GM04503 (cell line): ENCODE results near the gene YBX1.

Experiments used
- DNase-seq: peaks from one replicate; pipeline ENCODE4 v3.0.0-alpha.2; 2012; ENCODE audit warnings: low read depth

Gene YBX1

DNA sequence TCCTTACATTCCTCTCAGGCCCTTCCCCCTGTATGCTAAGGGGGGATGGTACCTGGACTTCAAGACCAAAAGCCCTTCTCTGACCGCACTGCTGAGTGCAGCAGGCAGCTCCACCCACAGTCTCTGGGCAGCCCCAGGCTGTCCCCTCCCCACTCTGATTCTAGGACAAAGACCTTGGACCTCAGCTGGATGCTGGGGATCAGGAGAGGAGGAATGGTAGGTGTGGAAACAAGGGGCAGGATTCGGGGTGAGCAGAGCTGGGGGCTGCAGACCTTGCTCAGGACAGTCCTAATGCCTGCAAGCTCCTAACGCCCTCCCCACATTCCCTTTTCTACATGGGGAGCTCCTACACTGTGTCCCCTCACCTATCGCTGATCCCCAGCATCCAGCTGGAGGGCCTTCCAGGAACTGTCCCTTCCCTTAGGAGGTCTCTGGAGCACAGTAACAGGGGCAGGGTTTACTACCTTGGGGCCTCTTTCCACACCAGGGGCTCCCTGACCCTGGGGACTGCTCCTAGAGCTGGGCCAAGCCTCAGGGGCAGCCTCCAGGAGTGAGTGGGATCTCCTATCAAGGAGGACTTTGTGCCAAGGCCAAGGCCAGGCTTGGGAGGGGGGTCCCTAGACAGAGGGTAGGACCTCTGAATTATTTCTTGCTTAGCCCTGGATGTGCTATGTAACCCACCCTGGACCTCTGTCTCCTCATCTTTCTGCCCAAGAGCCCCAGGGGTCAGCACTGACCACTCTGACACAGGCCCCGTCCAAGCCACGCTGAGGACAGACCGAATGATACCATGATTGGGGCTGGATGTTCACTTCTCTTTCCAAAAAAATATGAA is 52.2 kb downstream of the YBX1 start:
- DNase-seq: no peak

DNA sequence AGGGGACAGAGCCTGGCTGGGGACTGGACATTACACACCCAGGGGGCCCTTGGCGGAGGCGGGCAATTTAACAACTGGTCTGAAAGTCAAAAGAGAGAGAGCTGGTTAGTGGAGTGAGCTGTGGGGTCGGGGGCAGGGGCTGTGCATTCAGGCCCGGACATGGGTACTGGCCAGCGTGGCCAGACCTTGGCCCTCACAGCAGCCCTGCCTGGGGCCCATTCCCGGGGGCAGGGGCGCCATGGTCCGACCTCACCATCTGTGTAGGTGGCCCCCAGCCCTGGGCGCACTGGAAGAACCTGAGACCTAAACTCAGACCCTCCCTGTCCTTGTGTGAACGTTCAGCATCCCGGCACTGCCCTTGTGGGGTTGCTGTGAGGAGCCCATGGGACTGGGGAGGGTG is 52.8 kb downstream of the YBX1 start:
- DNase-seq: no peak

DNA sequence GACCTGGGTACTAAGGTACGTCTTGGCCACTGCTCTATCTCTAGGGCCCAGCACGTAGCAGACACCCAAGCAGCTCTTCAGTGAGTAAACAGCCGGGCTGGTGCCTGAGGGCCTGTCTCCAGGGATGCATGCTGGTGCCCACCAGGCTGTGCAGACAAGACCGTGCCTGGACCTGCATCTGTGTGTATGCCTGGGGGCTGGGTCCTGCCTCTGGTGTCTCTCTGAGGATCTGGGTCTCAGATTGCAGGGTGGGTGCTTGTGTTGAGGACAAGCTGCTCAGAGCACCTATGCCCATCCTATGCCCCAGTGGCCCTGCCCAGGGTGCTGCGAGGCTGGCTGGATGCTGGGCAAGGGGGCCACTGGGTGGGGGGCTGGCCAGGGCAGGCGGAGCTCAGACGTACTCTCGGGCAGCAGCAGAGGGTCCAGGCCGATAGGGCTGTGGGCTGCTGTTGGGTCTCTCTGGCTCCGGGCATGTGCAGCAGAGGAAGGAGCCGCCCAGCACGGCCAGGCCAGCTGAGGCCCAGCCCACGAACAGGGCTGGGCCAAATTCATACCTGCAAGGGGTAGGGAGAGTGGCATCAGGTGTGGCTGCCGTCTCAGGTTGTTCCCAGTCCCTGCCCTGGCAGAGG is 53.4 kb downstream of the YBX1 start:
- no peak for DNase-seq

DNA sequence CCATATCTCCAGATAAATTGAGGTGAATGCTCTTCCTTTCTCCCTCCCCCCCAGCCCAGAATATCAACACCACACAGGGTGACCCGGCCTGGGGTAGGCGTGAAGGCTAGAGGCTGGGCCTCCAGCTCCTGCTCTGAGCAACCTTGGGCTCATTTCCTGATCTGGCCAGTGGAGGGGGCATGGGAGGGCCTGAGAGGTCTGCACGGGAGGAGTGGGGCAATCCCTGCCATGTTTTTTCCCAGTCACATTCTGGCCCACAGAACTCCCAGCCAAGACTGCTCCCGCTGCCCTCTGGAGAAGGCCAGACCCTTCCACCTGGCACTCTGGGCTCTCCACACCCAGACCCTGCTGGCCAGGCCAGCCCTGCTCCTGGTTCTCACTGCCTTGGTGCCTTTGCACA is 53.9 kb downstream of the YBX1 start:
- no peak for DNase-seq

DNA sequence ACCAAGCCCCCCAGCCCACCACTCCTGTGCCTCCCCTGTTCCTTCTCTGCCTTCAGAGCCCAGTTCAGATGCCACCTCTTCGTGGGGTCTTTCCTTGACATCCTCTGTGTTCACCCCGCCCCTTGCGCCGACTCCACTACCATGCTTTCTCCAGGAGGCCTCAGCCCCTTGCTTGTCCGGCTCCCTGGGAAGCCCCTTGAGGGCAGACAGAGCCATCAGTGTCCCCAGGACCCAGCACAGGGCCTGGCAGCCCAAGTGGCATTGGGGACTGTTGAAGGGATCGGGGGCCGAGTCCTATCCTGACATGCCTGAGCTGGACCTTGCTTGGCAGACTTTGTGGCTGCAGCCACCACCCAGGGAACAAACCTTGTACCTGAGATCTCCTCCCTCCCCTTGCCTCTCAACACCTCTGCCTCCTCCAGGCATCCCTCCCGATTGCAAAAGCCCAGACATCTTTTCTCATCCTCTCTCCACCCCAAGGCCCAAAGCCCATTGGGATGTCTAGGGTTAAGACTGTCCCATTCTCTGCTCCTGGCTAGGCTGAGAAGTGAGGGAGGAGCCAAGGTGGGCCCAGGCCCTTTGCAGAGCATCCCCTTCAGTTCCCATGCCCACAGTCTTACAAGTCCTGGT is 54.5 kb downstream of the YBX1 start:
- DNase-seq: no peak

DNA sequence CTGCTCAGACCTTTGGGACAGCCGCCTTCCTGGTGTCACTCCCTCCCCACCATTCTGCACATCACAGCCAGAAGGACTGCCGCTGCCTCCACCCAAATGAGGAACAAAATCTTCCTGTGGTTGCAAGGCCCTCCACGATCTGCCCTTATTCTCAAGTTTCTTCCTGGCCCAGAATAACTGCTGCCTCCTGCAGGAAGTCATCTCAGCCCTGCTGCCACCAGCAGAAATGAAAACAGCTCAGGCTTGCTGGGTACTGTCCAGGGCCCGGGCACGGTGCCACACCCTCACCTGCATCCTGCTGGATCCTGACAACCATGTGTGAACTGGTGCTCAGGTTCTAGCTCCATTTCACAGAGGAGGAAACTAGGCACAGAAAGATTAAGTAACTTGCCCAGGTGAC is 55.0 kb downstream of the YBX1 start:
- DNase-seq: no peak

DNA sequence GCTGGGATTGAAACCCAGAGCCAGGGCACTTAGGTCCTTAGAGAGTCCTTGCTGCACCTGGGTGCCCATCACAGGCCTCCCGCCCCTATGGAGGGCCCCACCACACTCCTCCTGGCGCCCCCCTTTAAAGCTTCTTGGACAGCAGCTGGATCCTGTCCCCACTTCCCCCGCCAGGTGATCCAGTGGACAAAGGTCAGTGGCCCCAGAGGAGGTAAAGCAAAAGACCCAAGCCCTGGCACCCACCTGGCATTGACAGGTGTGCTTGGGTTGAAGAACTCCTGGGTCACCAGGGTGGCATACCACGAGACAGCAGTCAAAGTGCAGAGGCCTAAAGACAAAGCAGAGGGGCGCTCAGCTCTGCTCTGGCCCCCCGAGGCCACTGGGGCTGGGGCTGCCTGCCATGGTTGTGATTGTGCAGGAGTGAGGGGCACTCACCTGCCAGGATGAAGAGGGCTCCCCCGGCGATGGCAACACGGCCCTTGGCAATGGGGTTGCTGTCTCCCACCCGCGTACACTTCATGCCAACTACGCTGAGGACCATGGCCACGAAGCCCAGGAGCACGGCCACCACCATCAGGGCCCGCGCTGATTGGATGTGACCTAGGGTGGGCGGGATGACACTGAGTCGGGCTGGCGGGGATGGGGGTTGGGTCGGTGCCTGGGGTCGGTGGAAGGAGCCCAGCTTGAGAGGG is 55.9 kb downstream of the YBX1 start:
- DNase-seq: no peak

DNA sequence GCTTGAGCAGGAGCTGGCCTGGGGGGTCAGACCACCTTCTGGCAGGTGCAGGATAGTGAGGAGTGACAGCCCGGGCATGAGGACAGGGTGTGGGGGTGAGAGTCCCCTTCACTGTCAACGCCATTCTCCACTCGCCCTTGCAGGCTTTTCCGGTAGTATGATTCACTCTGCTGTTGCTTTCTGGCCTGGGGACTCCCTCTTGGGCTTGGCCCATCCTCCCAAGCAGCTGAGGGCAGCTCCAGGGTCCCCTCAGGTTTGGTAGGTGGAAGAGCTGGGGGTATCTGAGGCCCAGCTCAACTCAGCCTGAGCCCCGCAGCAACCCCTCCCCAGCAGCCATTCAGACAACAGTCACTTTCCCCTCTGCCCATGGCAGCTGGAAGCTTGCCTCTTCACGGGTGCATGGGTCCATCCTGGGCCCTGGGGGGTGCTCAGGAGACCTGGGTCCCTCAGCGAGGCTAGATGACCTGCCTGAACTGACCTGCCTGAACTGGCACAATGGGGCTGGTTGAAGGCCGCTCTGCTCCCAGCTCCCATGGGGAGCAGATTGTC is 56.5 kb downstream of the YBX1 start:
- no peak for DNase-seq

DNA sequence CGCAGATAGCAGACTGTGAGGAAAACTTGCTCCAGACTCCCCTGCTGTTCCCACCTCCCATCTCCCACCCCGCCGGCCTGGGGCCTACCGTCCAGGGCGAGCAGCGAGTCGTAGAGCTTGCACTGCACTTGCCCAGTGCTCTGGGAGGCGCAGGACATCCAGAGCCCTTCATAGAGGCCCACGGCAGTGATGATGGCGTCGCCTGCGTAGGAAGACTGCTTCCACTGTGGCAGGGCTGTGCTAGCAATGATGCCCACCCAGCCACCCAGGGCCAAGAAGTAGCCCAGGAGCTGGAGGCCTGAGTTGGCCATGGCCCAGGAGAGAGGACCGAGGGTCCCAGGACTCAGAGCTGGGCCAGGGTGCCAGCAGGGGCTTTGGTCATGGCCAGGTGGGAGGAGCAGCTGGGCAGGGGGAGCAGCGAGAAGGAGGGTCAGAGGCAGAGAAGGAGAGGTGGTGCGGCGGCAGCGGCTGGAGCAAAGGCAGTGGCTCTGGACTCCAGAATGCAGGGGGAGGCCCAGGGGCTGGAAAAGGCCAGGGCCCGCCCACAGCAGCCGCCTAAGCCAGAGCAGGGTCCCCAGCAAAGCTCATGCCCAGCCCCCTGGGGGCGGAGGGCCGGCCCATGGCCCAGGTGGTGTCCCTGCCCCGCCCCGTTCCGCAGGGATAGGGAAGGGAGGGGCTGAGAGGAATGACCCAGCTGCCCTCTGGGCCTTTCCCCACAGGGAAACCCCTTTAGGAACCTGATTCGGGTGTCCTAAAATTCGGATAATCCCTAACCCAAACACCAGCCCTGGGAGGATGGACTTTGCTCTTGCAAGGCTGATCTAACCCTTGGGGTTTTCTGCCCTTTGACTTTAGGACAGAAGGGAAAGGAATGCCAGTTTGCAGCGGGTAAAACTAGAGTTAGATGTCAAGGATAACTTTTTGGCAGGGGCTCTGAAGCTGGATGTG is 57.8 kb downstream of the YBX1 start, which contains the start of gene CLDN19:
Gene CLDN19 (minus strand): TSS at position 484 of the 948 bp plus-strand sequence. CDS start 173 bp downstream, at position 311.
- DNase-seq: no peak

DNA sequence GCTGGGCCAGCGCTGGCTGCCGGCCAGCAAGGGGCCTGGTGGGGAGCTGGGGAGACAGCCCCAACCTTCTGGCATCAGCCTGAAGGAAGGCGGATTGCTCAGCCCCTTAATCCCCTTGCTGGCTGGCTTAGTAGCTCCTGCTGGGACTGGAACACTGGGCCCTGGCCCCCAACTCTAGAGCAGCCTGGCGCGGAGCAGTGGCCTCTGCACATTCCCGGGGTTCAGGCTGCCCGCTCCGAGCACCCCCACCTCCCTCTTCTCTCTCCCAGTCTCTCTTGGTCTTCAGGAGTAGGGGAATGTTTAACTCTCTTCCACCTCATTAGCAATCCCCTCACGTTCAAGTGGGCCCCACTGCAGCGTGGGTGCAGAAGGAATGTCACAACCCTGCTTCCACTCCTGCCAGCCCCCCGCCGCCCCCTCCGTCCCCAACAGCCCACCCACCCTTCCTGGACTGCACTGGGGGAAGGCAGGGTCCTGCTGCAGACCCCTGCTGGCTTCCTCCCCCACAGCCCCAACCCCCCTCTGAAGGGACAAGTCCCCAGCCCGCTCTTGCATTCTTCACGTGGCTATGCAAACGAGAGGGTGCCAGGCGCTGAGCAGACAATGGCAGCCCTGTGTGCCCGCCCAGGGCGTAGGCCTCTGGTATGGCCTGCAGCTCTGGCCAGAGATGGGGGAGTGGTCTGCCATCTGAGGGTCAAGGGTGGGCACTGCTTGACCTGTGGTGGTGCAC is 58.8 kb downstream of the YBX1 start:
- DNase-seq: no peak

DNA sequence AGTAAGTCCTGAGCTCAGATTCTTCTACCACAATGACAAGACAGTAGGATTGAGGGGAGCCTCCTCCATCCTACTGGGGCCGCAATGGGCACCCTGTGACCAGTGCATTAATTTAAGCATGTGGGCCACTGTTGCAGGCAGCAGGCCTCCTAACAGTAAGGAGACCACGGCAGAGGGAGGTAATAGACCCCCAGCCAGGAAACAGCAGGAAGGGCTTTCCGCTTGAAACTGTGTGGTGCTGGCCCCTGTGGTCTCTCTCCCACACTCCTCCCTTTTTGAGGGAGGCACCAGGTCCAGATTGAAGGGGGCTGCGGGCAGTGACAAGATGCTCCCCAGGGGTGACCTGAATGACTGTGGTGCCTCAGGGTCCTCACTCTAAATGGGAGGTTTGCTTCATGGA is 59.5 kb downstream of the YBX1 start:
- DNase-seq: no peak

DNA sequence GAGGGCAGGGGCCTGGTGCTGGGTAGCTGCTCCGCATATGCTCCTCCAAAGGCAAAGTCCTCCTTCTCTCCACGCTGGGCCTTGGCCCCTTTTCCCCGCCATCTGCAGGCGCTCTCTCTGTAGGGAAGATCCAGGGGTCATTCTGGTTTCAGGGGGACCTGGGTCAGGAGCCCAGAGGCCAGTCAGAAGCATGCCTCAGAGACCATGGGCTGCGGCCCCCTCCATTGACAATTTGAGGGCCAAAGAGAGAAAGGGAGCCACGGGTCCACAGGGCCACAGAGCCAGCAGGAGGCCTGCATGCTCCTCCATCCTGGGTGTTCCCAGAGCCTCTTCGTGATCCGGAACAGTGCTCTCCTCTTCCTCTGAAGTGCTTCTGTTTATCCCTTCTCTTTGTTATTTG is 59.9 kb downstream of the YBX1 start:
- DNase-seq: no peak

DNA sequence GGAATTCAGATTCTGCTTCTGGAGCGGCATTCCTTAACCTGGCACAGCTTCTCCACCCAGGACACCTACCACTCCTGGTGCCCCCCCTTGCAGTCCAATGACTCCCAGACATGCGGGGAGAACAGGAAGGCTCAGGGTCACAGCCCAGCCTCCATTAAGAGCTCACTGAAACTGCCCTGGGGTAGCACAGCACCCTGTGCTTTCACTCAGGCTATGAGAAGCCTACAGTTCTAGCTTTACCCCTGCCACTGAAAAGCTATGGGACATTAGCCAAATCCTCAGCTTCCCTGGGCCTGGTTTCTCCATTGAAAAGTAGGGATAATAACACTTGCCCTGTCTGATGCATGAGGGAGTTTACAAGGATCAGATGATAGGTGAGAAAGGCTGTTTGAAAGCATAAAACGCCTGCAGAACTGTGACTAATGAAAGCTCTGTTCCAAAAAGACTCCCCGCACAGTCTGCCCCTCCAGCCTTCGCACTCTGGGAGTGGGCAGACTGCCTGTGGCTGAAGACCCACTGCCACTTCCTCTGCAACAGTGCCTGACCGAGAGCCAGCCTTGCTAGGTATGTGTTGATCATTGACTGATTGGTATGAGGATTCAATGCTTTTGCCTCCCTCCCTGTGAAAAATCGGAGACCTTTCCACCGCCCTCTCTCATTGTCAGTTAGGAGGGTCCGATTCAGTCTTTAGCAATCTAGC is 60.5 kb downstream of the YBX1 start:
- no peak for DNase-seq

DNA sequence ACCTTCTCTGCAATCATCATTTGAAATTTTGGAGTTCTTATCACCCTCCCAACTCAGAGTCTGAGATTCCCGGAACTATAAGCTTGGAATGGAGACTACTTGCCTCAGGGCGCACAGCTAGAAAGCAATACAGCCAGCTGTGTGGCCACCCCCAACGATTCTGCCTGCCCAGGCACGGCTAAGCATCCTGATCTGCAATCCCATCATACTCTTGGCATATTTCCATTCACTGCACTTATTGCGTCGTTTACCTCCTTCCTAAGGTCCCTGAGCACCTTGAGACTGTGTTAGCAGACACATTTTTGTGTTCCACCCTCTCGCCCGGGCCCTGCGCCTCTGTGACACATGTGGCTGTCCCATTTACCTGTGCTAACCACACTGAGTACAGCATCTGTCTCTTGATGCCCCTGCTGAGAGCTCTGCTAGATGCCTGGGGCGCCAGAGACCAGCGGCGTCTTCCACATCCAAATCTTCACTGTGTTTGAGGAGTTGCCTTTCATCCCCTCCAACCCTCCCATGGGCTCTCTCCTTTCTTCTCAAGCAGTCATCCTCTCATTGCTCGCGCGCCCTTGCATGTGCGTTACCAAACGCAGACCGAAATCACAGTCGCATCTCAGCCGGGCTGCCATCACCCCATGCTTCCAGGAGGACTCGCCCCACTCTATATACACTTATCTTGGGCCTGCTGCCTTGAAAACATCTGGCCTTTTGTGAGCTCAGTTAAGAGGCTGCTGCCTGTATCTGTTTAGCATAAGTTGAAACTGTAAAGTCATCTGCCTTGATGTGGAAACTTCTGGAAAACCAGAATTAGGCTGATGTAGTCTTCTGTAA is 61.3 kb downstream of the YBX1 start:
- no peak for DNase-seq

DNA sequence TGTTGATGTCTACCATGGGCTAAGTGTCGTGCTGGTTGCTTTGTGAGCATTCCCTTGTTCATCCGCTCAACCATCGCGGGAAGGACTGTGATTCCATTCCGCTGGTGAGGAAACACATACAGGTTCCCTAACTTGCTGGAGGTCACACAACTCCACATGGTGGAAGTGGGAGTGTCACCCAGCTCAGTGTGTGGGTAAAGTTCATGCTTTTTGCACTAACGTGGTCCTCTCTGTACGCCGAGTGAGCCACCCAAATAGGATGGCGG is 61.9 kb downstream of the YBX1 start:
- no peak for DNase-seq

DNA sequence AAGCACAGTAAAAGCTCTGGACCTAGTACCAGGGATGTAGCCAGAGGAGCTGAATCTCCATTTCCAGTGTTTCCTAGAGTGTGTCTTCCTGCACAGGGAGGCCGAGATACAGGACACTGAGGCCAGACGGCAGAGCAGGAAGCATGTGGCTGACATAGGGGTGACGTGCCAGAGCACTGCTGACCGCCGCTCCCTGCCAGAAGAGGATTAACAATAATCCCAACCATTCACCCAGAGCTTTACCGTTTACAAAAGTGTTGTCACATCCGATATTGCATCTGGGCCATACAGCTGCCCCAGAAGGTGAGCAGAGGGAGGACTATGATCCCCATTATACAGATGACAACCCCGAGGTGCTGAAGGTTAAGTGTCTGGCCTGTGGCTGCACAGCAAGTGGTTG is 63.6 kb downstream of the YBX1 start:
- no peak for DNase-seq

DNA sequence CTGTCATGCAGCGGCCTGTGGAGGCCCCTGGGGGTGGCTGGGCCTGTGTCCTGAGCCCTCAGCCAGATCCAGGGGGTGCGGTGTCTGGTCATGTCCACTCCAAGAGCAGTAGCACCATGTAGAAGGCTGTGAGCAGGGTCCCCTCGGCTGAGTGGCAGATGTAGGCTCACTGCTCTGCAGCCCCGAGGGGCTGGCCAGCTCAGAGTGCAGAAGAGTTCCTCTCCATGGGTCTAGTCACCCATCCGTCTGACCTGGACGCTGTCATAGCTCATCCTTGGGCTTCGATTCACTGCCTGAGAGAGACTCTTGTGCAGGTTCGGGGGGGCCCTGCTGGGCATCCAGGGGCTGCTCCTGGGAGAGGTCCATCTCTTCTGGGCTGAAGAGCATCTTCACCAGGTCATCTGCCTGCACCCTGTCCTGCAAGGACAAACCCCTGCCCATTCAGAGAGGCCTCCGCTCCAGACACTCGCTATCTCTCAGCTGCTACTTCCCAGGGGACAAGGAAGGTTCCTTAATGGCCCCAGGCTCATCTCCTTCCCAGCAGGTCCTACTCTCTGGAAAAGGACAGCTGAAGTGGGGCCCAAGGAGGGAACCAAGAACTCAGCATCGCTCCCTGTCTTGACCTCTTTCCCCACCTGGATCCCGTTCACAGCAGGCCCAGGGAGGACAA is 64.4 kb downstream of the YBX1 start:
- no peak for DNase-seq

DNA sequence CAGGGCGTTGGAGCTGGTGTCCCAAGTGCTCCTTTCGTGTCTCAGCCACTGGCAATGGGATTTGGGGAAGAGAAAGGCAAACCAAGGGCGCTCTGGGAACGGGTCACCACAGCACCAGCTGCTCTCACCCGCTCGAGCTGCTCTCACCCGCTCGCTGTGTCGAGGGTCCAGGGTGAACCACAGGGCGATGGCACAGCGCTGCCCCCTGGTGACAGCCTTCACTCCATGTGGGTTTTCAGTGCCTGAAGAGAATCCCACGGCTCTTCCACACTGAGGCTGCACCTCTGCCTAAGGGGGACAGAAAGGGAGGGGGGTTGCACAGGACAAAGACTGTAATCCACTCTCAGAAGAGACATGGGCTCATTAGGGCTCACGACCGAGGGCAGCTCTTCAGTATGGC is 64.9 kb downstream of the YBX1 start:
- DNase-seq: no peak

DNA sequence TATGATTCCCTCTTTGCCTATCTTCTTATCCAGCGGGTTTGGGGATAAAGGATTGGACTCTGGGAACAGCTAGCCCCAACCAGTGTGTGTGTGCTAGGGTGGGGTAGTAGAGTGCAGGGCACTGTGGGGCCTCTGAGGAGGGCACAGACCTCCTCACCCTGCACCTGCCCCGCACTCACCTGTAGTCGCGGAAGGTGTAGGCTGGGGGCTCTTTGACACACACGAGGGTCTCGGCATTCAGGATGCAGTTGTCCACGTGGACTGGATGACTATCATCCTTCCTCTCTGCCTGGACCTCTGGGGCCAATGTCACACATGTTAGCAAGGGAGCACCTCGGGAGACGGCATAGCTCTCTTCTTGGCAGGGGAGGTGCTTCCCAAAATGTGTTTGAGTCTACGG is 65.8 kb downstream of the YBX1 start:
- no peak for DNase-seq
